Activated naive CD4-positive, alpha-beta T cell (primary cell): ENCODE data around the gene SLC30A4.
"Not testable (repeated sequence)": the region's sequence is repeated elsewhere in the genome, so short reads cannot be mapped to it uniquely, and the experiment has no call there.

Source experiments
- DNase-seq, 4 experiments: peaks; one replicate each; lab custom pipeline; 2025; lab: John Stamatoyannopoulos, UW

SLC30A4 gene

DNA sequence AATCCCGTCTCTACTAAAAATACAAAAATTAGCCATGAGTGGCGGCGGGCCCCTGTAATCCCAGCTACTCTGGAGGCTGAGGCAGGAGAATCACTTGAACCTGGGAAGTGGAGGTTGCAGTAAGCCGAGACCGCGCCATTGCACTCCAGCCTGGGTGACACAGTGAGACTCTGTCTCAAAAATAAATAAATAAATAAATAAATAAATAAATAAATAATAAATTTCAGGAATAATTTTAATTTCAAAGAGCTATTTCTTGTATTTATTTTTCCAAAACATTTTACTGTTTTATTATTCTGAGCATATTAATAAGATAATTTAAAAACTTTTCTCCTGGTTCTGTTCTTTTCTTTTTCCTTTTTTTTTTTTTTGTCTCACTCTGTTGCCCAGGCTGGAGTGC is 15.4 kb downstream of the SLC30A4 start:
- not testable (repeated sequence) for DNase-seq

DNA sequence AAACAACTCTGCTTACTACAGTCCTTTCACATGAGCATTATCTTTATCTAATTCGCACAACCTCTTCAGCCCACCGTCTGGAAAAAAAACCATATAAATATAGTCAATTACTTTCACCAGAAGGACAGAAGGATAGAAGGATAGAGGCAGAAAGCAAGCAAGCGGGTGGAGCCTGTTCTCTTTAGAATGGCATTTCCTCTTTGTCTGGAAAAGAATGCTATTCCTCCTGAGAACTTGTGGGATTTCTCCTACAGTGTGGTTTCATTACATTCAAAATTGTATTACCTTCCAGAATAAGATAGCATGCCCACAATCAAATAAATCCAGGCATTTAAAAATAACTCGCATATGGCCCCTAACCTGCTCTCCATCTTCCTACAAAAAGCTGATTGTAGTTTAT is 23.1 kb downstream of the SLC30A4 start:
- no peak for DNase-seq

DNA sequence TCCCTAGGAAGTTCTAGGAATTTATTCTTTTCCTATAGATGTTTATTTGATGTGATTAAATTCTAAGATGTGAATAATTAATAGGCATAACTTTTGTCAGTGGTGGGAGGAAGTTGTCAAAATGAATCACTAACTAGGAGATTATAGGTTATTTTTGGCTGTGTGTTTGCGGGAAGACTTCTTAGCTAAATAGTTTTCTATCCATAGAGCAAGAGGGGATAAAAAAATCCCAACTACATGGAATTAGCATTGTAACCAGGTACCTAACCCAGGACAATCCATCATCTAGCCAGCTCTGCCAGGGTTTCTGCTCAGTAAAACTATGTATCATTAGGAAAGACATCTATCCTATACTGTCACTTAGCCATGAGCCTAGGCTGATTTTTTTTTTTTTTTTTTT is 23.9 kb downstream of the SLC30A4 start:
- DNase-seq = no peak

DNA sequence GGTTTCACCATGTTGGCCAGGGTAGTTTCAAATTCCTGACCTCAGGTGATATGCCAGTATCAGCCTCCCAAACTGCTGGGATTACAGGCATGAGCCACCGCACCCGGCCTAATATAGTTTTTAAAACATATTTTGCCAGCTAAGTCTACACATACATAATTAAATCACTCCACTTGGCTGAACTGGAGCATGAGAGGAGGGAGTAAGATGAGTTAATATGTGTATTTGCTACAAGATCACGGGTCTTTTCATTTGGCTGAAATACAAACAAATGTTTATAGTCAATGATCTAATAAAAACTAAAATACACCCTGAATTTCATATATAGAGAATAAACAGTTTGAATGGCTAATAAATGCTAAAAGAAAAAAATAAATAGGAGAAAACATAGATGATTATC is 25.3 kb downstream of the SLC30A4 start:
- DNase-seq = no peak

DNA sequence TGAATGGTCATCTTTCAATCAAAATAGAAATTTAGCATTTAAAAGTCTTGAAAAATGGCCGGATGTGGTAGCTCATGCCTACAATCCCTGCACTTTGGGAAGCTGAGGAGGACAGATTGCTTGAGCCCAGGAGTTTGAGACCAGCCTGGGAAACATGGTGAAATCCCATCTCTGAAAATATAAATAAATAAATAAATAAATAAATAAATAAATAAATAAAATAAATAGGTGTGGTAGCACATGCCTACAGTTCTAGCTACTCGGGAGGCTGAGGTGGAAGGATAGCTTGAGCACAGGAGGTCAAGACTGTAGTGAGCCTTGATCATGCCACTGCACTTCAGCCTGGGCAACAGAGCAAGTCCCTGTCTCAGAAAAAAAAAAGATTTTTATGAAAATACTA is 25.9 kb downstream of the SLC30A4 start:
- no peak for DNase-seq

DNA sequence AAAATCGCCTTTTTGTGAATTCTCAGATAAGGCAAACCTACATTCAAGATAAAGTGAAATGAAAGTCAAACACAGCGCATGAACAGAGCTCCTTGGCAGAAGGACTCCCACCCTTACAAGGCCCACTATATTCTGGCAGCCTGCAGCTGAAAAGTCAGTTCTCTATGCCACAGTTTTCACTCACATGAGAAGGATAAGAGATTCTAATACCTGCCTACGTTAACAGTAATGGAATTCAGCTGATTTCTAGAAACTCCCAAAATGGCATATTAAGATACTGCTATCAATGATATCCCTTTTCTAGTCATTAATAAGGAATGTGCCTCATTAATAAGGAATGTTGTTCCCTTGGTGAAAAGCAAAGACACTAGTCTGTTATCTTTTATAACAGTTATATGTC is 27.0 kb downstream of the SLC30A4 start:
- DNase-seq = no peak

DNA sequence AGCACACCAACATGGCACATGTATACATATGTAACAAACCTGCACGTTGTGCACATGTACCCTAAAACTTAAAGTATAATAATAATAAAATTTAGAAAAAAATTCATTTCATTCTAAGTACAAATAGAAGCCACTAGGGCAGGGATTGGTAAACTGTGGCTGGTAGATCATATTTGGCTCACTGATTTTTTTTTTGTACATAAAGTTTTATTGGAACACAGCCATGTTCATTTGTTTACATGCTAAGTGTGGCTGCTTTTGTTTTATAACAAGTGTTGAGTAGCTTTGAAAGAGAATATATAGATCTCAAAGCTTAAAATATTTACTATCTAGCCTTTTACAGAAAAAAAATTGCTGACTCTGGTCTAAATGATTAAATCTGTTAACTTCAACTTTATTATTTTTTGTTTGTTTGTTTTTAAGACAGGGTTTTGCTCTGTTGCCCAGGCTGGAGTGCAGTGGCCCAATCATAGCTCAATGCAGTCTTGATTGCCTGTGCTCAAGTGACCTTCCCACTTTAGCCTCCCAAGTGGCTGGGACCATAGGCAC is 32.8 kb downstream of the SLC30A4 start:
- no peak for DNase-seq

DNA sequence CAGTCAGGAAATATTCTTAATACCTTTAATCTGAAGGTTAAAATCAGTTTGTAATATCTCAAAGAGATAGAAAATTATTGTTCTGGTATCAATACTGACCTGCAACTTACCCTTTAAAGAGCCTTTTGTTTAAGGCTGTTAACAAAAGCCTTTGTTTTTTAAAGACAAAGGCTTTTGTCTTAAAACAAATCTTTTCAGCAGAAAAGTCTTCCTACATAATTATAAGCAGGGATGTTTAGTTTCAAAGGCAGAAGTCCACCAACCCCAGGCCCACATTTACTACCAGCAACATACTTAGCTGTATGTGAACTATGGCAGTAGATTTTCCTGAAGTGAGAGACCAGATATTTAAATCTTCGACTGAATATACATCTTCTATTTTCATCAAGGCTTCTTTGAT is 36.2 kb downstream of the SLC30A4 start:
- no peak for DNase-seq

DNA sequence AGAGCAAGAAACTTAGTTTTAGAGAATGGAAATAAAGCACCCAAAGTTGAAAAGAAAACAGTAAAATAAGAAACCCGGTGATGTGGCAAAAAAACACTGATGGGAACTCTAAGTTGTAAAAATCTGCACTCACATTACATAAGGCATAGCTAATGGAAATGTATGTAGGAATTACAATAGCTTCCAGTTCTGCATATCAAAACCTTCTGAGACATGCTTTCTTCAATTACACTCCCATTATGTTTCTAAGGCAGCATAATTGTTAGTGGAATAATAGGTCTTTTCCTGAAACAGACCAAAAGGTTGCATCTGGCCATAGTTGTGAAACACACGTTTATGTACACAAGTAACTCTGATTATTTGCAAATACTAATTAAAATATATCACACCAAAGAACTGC is 41.4 kb downstream of the SLC30A4 start:
- DNase-seq = no peak

DNA sequence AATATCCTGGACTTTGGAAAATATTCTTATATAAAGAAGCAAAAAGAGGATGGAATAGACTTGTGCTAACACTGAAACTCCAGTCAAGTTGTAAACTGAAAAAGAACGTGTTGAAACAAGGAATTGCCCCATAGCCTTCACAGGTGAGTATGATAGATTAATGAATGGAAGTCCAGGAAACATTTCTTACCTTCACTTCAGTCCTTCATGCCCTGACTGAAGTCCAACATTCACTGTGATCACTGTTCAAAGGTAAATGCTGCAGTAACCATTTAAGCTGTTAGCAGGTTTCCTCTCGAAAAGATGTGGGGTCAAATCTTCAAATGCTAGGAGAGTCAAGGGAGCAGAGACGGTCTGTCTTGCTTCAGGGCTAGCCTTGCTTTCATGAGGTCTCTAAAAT is 46.1 kb downstream of the SLC30A4 start:
- no peak for DNase-seq

DNA sequence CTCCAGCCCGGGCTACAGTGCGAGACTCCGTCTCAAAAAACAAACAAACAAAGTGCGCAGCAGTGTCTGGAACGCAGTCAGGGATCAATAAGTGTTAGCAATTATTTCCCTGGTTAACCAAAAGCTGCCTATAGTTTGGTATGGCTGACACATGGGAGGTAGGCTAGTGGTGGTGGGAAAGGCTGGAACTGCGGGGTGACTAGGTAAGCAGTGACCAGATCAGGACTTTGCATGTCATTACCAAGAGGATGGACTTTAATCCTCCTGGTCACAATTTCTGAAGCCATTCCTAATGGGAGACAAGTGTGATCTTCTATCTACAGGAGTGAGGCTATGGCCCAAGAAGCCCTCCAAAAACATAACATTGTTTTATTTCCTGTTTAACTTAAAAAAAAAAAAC is 47.8 kb downstream of the SLC30A4 start:
- no peak for DNase-seq

DNA sequence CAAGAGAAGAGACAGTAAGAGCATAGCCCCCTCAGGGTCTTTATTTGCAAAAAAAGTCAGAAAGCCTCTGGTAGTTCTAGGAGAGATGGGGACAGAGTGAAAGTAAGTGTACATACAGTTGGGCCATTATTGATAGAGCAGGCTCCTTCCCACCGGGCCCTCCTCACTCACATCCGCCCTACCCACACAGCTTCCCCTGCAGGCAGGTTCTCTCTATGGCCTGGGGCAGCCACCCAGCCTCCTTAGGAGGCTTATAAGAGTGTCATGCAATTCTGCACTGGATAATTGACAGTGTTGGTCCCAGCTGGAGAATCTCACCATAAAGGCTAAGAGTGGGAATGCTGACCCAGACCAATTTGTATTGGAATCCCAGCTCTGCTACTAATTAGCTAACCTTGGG is 49.5 kb downstream of the SLC30A4 start:
- DNase-seq = no peak

DNA sequence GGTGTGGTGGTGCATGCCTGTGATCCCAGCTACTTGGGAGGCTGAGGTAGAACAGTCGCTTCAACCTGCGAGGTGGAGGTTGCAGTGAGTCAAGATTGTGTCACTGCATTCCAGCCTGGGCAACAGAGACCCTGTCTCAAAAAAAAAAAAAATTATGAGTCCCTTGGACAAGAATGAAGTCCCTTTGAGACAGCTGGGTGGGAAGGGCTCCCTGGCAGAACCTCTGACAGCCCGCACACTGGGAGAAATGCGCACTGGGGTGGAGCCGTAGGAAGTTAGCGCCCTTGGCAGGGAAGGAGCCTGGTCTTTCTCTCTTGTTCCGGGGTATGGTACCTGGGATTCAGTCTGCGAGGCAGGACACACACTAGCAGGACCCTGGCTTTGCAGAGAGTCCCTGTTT is 51.4 kb downstream of the SLC30A4 start:
- DNase-seq = no peak

DNA sequence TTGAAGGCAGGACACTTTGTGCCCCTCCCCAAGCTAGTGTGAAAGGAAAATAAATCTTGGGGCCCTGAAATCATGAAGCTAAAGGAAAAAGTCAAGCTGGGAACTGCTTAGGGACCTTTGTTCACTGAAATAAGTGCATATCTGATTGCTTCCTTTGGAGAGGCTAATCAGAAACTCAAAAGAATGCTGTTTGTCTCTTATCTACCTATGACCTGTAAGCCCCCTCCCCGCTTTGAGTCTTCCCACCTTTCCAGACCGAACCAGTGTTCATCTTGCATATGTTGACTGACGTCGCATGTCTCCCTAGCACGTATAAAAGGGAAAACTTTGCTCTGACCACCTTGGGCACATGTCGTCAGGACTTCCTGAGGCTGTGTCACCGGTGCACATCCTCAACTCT is 53.1 kb downstream of the SLC30A4 start:
- no peak for DNase-seq

DNA sequence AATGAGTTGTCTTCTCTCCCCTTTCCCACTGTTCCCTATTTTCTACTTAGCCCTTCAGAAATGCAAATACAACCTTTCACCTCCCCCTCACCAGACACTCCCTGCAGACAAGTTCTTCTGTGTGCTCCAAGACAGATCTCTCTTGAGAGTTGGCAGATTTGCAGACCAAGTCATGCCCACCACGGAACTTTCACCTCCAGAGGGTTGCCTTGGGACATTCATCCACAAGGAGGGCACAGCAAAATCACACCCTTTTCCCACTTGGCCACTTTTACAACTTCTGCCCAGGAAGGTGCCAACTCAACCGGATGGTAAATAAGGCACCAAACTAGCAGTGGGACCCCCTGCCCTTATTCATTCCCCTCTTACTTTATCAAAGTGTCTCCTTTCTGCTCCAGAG is 53.5 kb downstream of the SLC30A4 start:
- no peak for DNase-seq

DNA sequence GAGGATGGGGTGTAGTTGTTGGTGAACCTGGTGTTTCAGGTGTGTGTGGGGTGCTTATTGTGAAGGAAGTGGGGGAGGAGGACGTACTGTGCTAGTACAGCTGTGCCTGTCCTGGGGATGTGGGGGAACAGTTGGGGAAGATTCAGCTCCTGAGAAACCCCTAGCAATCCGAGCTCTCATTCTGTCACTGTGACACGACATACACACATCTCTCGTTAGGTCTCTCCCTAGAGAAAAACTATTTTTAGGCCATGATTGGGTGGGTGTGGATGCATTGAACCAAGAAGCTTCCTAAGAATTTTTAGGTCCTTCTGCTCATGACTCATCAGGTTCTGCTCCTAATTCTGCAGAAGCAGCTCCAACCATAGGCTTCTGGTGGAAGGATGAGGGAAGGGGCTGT is 54.3 kb downstream of the SLC30A4 start:
- no peak for DNase-seq

DNA sequence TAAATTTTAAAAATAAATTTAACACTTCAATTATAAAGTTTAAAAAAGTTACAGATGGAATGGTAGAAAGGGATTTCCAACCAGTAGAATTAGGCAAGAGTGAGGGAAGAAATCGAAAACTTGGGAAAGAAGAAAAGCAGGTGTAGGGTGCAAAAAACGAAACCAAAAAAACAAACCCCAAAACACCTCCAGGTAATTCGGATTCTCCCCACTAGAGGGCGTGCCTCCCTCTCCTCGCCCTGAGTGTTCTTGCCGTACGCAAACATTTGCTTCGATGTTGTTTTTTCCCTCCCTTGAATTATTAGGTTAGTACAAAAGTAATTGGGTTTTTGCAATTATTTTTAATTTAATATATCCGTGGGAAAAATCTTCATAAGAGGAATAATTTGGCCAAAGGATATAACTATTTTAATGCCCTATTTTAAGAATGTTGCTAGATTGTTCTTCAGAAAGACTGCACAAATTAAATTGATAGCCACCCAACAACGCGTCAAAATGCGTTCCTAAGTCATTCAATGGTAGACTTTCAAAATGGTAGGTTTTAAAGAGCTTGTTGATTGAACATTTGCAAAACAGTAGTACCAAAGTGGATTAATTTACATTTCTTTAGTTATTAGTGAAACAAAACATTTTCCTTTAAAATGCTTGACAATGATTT is 63.7 kb downstream of the SLC30A4 start:
- peak; percentile 27 to 80 (median 65) for DNase-seq

DNA sequence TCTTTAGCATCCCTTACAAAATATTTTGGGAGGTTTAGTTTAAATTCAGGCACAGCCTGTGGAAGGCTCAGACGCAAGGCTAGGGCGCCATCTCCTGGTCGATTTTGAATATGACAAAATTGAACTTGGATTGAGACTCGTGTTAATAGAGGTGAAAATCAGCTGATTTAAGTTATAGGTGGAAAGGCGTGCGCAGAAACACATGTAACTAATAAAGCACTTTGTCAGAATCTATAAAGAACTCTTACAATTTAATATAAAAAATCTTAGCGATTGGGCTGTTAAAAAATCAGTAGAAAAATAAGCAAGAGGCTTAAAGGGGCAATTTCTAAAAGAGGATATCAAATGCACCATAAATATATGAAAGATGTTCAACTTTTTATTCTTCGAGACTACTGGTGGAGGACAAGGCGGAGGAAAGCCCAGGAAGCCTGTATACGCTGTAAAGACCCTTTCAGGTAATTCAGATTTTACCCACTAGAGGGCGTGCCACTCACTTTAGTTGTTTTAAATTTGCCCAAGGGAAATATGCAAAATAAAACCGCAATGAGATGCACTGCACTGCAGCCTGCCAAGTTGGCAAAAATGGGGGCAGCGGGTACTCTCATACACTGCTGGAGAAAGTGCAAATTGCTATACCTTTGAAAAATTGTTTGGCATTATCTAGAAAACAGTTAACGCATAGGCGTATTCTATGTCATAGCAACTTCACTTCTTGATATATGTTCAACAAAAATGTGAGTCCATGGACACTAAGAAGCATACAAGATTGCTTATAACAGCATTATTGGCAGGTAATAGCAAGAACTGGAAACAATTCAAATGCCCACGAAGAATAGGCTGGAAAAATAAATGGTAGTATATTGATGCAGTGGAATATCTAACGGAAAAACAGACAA is 64.7 kb downstream of the SLC30A4 start:
- peak; percentile 17 to 61 (median 46) for DNase-seq

DNA sequence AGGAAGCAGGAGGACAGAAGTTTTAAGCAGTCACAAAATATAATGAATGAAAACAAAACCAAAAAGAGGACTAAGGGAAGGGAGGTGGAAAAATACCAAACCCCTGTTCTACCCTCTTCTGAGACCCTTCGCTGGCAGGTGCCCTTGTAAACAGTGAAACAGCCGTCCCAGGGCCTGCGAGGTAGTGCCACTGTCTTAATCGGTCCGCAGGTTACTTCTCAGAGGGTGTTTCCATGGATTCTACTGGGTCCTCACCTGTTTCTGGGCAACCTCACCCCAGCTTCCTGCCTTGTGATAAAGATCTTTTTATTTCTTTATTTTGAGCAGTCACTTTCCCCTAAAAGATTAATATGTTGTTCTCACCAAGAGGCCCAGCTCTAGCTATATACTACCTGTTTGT is 65.3 kb downstream of the SLC30A4 start:
- no peak for DNase-seq

DNA sequence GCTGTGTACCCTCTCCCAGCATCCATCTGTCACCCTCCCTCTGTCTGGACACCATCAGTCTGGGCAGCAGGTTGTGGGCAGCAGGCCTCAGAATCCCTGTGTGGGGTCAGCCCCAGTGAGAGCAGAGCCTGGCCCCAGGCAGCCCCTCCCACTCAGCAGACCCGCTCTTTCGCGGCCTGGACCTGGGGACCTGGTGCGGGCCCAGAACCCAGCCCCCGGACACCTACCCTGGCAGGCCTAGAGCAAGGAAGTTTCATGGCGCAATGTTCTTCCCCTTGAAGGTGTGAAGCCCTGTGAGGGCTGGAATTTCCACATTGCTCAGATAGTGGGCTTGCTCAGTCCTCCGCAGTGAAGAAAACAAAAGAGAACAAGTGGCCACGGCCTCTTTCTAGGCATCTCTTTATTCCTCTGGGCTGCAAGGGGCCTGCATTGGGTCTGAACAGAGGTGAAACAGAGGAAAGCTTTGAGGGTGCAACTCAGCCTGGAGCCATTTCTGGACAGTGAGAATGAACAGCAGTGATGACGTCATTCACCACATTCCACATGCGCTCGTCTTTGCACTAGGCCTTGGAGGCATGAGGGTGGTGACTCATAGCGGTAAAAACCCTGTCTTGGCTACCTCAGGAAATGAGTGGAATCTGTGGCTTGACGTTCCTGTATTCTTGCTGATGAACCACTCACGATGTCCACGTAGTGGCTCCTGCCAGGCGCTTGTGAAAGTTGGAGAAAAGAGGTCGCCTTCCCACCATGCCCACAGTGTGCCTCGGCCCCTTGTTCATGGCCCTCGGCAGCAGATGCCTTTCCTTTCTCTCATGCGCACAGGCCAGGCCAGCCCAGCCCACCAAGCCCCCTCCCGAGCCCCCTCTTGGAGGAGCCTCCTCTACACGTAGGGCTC is 66.1 kb downstream of the SLC30A4 start:
- DNase-seq = no peak

DNA sequence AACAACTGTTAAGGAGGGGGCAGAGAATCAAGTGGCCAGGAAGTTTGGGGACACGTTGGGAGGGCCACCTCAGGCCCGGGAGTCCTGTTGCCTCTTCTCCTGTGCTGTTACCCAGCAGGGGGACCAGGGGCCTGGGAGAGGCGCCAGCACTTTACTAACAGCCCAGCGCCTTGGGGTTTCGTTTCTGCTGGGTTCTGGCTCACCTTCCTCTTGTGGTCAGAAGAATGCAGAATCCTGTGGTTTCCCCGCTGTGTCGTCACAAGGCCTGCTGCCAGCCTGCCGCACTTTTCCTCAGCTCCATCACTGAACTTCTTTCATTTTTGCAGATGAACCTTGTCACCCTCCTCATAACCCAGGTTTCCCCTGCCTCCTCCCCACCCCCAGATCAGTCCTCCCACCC is 67.7 kb downstream of the SLC30A4 start:
- peak in 2 of 4 experiments; percentile 21 to 44 for DNase-seq

DNA sequence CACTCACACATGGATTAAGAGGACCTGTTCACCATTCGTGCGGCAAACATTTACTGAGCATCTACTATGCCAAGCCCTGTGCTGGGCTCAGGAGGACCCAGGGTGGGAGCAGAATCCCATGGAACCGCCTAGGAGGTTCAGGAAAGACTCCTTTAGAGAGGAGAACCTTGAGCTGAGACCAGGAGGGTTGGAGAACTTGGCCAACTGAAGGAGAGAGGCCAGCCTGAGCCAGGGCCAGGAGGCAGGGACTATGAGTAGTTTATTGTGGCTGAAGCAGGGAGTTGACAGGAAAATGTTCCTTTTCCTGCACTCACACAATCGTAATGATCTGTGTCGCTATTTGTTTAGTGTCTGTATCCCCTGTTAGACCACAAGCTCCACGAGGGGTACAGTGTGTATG is 71.3 kb downstream of the SLC30A4 start:
- DNase-seq = no peak
